Activated CD8-positive, alpha-beta memory T cell treated with anti-CD3 and anti-CD28 coated beads for 24 hours (primary cell): Measurements from ENCODE around the gene PRSS33.
A peak's percentile ranks its signal among the peaks of the same experiment; 100 is the strongest.

Source experiments
- DNase-seq: peaks from one replicate; pipeline ENCODE4 v3.0.0-alpha.2; 2020

Gene PRSS33

DNA sequence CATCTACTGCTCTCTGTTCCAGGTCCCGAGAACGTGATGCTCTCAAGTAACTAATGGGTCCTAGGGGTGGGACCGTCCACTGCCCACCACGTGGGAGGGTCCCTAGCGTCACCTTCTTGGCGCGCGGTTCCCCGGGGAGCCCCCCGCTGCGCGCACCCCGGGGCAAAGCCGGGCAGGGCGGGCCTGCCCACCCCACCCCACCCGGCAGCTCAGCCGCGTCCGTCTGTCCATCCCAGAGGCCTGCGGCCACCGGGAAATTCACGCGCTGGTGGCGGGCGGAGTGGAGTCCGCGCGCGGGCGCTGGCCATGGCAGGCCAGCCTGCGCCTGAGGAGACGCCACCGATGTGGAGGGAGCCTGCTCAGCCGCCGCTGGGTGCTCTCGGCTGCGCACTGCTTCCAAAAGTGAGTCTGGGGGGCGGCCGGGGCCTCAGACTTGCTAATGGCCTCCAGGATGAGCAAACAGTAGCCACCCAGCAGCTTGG lies 11.4 kb upstream of the PRSS33 start:
- DNase-seq, result no peak

DNA sequence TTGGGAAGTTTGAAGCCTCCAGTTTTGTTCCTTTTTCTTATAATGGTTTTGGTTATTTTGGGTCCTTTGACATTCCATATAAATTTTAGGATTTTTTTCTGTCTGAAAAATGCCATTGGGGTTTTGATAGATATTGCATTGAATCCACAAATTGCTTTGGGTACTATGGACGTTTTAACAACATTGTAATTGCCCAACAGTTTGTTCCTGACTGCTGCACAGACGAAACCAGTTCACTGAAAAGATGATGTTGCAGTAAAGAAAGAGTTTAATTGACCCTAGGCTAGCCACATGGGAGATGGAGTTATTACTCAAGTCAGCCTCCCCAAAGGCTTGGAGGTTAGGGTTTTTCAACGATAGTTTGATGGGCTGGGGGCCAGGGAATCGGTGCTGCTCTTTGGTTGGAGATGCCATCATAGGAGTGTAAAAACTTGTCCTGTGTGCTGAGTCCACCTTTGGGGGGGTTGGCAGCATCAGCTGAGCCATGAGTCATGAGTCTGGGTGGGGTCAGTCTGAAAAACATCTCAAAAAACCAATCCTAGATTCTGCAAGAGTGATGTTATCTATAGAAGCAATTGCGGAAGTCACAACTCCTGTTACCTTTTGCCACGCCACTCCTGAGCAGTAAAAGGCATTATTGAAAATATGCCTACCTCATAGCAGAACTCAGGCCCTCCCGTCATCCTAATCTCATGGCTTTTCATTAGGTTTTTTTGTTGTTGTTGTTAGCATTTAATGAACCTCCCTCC lies 8.2 kb upstream of the PRSS33 start:
- DNase-seq, result no peak

DNA sequence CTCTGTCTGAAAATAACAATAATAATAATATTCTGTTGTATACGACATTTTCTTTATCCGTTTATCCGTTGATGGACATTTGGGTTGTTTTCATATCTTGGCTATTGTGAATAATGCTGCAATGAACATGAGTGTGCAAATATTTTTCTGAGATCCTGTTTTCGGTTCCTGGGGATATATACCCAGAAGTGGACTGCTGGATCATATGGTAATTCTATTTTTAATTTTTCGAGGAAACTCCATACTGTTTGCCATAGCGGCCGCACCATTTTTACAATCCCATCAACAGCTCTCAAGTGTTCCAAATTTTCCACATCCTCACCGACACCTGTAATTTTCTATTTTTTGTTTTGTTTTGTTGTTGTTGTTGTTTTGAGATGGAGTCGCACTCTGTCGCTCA lies 5.6 kb upstream of the PRSS33 start:
- no peak for DNase-seq

DNA sequence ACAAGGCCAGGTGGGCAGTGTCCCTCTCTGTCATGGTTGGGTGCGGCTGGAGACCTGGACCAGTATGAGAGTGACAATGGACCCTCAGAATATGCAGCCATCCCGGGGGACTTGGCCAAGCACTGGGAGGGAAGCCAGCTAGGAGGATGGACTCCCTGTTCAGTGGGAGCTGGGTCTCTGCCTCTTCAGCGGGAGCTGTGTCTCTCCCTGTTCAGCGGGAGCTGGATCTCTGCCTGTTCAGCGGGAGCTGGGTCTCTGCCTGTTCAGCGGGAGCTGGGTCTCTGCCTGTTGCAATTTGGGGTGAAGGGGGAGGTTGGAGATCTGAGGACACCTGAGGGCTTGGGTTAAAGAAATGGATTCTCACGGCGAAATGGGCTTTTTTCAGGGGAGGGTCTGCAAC lies 3.8 kb upstream of the PRSS33 start:
- DNase-seq, result no peak

DNA sequence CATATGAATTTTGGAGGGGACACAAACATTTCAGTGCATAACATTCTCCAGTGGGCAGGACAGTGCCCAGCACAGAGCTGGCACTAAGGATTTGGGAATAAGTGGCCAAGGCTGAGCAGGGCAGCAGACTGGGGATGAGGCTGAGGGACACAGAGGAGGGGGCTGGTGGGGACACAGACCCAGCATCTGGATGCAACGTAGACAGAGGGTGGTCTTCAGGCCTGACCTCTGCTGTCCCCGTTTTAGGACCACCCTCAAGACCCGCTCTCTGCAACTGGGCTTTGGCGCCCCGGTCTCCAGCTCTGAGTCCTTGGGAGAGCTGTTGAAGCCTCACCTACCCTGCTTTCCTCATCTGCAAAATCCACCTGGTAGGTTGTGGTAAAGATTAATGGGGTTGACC lies 3.3 kb upstream of the PRSS33 start:
- no peak for DNase-seq

DNA sequence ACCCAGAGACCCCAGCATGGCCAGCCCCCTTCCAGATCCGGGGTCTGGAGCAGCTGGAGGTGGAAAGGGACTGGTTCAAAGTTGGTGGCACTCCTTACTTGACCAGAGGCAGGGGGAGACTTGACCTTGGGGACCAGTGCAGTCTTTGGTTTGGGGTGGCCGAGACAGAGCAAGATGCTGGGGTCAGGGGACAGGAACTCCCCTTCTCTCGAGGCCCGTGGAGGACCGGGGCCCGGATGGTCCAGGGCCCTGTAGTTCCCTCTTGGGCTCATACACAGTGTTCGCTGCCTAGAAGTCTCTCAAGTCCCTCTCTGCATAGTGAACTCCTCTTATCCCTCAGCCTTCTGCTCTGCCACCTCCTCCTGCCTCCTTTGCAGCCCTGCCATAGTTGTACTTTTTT lies 601 bp upstream of the PRSS33 start:
- no peak for DNase-seq

DNA sequence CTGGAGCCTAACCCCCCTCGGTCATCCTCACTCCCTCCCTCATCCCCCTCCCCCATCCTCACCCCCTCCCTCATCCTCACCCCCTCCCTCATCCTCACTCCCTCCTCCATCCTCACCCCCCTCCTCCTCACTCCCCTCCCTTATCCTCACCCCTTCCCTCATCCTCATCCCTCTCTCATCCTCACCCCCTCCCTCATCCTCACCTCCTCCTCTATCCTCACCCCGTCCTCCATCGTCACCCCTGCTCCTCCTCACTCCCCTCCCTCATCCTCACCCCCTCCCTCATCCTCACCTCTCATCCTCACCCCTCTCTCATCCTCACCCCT lies 571 bp downstream of the PRSS33 start:
- no peak for DNase-seq

DNA sequence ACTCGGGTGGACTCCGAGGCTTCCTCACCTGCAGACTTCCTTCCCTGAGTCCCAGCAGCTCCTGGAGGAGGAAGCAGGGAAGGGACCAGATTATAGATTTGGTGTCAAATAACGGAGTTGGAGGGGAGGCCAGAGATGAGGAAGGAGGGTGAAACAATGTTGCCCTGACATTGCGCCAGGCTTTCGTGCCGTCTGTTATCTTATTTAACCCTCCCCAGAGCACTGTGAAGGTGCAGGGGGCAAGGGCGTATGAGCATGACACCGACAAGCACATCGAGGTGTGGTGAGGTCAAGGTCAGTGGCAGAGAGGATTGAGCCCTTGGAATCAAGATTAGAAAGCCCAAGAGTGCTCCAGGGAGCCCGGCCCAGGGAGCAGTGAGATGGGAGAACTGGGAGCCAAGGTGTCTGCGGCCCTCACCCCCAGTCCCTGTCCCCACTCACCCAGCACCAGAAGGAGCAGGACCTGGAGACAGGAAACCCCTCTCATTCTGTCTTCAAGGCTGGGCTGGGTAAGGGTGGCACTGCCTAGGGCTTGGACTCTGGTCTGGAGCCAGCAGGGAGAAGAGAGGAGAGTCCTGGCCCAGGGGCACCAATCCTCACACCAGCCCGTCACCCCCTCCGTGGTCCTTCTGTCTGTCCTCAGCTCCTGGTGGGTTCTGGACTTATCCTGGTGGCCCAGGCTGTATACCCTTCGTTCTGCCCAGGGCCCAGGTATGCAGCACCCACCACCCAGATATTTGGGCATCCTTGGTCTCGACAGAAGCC lies 1.1 kb downstream of the PRSS33 start:
- no peak for DNase-seq

DNA sequence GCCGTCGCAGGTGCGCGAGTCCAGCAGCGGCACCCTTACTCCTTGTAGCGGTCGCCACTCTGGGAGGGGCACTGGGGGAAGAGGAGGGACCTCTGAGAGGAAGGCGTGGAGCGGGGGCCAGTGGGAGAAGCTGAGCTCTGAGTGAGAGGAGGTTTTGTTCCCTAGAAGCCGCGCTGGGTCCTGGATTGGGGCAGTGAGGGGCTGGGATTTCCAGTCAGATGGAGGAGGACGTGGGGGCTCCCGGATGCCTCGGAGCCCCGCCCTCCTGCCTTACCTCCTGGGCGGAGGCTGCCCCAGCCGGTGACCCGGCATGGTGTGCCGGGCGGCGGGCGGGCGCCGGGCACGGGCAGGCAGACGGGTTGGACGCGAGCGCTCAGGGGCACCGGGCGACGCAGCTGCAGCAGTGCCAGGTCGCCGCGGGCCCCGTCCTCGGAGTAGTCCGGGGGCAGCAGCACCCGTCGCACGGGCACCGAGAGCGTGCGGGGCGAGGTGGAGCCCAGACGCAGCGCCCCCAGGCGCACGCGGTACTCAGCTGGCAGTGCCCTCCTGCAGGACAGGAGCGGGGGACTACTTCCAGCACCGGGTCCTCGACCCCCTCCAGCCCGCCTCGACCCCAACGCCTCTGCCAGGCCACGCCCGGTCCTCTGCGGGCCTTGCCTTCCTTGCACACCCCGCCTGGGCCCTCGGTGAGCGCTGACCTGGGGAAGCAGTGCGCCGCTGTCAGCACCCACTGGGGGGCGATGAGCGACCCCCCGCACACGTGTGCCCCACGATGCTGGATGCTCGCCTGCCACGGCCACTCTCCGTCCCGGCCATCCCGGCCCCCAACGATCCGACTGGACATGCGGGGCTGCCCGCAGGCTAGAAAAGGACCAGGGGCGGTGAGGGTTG lies 2.0 kb downstream of the PRSS33 start:
- peak; percentile 86 for DNase-seq

DNA sequence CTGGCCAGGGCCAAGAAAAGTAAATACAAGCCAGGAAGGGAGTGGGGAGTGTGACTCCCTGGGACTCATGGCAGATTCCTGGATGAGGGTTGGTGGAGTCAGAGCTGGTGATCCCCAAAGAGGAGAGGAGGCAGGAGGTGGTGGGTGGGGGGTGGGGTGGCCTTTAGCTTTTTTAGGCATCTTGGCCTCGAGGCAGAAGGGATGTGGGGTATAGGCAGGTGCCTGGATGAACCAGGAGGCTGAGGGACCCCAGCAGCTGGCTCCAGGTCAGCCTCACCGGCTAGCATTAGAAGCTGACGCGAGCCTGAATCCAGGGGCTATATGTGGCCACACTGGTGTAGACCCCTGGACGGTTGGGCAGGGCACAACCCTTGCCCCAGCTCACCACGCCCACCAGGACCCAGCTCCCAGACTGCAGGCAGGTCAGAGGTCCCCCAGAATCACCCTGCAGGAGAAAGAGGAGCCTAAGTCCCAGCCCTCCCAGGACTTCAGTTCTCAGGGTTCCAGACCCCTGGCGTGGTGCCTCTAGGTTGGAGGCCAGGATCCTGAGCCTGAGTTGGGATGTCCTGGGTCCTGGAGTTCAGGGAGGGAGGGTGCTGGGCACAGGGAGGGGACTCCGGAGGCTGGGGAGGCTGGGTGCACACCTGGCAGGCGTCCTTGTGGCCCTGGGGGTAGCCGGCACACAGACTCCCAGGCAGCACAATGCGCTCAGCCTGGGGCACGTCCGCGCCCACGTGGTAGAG lies 2.8 kb downstream of the PRSS33 start:
- DNase-seq, result no peak

DNA sequence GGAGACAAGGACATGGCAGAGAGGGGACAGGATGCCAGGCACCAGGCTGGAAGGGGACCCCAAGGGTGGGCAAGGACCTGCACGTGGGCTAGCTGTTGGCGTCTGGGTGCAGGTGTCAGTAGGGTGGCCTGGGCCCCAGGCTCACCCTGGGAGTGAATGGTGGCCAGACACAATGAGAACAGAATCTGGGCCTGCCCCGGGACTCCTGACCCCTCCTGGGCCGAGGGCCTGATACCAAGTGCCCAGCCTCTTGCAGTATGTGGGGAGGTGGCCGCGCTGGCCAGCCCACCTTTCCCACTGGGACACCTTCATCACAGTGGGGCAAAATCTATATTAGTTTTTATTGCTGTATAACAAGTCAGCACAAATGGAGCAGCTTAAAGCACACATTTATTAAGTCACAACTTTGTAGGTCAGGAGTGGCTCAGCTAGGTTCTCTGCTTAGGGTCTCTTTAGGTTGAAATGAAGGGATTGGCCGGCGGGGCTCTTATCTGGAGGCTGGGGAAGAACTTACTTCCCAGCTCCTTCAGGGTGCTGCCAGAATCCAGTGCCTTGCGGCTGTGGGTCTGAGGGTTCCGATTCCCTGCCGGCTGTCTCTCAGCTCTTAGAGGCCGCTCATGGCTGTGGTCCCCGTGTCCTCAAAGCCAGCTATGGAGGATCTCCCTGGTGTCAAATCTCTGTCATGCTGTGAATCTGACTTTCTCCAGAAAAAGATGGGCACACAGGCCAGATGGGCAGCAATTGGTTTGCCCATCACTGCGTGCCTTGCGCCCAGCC lies 3.6 kb downstream of the PRSS33 start:
- no peak for DNase-seq

DNA sequence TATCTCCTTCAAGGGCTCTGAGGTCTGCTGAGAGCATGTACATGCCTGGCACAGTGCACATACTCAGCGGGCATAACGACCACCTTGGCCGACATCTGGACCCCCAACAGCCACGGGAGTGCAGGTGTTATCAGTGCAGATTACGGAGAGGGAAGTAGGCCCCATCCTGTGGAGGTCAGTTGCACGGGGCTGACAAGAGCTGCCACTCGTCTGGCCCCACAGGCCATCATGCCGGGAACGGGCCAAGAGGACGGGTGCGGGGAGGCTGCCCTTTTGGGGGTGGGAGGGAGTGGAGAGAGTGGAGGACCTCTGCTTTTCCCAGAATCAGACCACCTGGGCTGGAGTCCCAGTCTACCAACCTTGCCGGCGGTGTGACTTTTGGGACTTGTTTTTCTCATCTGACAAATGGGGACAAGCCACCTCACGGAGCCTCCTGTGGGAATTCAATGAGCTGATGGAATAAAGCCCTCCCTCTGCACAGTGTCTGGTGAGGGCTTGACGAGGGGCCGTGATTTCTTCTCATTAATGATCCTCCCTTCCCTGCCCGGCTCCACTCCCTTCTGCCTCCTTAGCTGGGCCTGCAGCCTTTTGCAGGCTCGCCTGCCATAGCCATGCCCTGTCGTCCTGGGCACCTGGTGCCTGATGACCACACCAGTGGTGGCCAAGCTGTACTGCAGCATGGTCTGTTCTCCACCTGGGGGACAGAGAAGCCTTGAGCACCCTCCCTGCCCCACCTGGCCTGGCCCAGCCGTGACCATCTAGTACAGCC lies 4.6 kb downstream of the PRSS33 start:
- no peak for DNase-seq

DNA sequence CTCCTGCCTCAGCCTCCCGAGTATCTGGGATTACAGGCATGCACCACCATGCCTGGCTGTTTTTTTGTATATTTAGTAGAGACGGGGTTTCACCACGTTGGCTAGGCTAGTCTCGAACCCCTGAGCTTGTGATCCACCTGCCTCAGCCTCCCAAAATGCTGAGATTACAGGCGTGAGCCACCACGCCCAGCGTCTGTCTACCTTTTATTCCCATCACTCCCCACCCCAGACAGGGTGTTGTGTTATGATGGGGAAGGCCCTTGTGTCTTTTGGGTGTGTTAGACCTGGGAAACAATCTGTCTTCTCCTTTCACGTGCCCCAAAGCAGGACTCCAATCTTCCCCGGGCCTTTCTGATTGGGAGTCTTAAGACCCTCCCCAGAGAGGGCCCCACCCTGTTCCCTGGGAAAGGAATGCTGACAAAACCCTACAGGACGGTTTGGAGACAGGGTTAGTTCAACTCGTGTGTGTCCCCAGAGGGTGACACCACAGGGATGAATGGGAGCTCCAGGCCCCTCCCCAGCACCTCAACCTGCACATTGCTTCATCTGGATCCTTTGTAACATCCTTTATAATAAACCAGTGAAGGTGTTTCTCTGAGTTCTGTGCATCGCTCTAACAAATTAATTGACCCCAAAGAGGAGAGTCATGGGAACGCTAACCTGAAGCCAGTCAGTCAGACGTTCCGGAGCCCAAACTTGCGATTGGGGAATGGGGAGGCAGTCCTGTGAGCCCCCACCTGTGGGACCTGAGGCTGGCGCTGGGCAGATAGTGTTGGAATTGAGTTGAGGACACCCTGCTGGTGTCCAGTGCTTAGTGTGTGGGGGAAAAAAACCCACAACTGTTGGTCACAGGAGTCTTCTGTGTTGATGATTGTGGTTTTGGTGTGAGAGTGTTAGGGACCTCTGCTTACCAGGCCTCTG lies 7.1 kb downstream of the PRSS33 start:
- peak; percentile 58 for DNase-seq

DNA sequence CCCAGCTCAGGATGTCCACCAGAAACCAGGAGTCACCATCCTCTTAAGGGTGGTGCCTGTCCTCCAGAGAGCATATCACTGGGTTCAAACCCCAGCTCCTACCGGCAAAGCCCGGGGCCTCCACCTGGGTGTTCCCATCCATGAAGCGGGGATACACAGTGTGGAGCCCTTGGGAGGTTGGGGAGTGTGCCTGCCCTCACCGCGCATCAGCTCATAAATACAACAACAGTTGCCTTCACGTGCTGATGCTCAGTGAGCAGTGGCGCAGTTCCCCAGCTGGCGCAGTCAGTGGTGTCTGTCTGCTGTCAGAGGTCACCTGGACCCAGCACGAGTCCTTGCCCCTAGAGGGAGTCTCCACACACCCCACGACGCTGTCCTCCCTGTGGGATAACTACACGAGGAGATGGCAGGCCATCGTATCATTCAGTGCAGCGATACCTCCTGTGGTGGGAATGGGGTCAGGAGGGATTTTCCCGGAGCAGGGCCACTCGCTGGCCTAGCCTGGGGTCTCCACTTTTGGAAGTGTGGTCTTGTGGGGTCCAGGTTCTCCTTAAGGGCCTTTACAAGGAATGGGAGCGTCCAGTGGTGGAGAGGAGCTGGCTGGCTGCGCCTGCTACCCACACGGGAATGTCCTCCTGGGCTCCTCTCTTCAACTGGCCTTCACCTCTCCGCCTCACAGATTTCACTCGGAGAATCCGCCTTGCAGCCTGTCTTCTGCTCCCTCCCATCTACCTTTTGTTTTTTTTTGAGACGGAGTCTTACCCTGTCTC lies 8.0 kb downstream of the PRSS33 start:
- peak; percentile 56 for DNase-seq

DNA sequence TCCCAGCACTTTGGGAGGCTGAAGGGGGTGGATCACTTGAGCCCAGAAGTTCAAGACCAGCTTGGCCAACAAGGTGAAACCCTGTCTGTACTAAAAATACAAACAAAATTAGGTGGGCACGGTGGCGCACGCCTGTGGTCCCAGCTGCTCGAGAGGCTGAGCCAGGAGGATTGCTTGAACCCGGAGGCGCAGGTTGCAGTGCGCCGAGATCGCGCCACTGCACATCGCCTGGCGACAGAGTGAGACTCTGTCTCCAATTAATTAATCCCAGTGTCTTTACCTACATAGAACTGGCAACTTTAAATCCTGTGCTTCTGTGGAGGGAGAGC lies 8.8 kb downstream of the PRSS33 start:
- no peak for DNase-seq

DNA sequence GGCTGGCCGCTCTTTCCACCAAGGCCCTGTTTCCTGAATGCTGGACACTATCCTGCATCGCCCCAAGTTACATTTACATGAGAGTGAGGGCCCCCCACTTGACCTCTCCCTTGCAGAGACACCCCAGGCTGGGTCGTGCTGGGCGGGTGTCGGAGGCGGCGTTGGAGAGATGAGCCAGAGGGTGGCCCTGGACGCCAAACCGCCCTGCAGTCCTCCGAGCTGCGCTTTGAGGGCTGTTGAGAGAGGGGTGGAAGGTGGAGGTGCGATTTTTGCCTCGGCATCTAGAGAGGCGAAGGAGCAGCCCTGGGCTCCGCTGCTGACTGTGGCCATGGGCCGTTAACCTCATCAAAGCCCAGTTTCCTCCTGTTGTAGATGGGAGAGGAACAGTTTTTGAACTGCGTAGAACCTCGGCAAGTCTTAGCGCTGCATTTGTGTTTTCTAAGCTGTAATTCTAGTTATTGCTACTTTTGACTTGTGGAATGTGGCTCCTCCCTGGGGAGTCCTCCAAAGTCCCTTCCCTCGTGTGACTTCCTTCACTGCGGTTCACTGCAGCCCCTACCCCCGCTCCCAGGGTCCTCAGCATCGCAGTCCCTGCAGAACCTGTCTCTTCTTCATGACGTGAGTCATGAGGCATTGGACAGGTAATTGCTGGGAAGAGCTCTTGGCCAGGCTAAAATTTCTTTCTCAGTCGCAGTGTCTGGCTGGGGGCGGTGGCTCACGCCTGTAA lies 9.3 kb downstream of the PRSS33 start:
- DNase-seq, result no peak

DNA sequence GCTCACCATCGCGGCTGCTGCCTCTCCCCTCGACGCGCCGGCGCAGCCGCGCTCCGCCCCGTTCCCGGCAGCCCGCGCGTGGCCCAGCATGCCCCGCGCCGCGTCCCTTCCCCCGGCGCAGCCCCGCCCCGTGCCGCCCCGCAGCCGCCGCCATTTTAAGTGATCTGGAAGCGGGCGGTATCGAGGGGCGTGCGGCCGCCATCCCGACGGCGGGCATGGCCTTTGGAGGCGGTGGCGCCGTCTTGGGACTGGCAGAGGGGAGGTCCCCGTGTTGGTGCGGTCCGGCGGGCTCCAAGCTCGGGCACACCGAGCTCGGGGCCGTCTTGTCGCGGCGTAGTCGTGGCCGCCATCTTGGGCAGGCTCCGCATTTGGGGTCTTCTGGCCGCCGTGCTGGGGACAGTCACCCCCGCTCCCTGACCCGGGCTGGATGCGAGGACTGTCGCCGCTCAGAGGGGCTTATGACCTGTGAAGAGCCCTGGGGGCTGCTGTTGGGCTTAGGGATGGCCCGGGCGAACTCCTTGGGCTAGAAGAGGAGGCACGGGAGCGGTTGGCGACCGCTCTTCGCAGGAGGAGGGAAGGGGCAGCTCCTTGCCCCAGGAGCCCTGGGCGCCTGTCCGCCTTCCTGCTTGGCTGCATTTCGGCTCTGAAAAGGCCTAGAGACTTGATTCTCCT lies 10.0 kb downstream of the PRSS33 start, which contains the start of gene ELOB:
ELOB (minus strand) TSS at position 50 of the 672 bp plus-strand sequence; CDS start at position 9, 41 bp downstream.
- DNase-seq, result peak; percentile 96
